Measurements from ENCODE around the gene HCRTR1. TPM values are rescaled to one million over a fixed set of nuclear protein-coding genes. Genes with fewer than 3 reads are reported as not detected.

HCRTR1 gene
- total and polyA plus RNA-seq, 10 of the 15 experiments (the other 5 are each of a cell fraction or from before 2014, with no cell fraction given): not detected

DNA sequence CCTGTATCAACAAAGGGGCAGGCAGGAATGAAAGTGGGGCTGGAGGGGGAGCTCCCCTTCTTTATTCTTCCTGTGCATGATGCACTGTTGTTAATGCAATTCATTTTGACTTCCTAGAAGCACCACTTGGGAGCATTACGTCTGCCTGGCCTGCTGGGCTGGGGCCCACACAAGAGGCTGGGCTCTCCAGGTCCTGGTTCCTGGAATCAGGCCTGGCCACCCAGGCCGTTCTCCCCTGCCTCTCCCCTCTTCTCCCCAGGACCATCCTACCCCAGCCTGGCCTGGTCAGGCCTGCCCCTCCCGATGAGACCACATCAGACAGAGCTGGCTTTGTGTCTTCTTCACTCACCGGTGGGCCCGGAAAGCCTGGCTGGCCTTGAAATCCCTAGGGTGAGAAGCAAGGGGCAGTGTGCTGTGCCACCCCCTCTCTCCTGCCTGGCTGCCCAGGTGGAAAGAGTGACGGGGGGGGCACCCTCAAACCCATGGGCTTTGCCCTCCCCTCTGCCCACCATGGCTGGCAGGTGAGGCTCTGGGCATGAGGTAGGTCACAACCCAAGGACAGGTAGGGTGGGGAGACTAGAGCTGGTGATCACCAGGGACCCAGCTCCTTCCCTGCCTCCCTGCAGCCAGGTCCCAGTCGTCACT lies 47.9 kb downstream of the HCRTR1 start:
- ATAC-seq (no peak), FAIRE-seq (no peak), DNase-seq (ENCODE audit: low read depth, low spot score) (no peak)
- H3K79me2 ChIP-seq (ENCODE audit: control insufficient read depth, insufficient read depth, low read length): no peaks in the 10 kb centered on the region
- no peak for TF ChIP-seq RCOR1 (conservative IDR thresholded peaks at IDR 0.05; ENCODE audit: low read depth, low read length)
- TF ChIP-seq GABPA (IDR thresholded peaks at IDR 0.05; ENCODE audit: low read depth): no peak
- TF ChIP-seq, protein P1, sequence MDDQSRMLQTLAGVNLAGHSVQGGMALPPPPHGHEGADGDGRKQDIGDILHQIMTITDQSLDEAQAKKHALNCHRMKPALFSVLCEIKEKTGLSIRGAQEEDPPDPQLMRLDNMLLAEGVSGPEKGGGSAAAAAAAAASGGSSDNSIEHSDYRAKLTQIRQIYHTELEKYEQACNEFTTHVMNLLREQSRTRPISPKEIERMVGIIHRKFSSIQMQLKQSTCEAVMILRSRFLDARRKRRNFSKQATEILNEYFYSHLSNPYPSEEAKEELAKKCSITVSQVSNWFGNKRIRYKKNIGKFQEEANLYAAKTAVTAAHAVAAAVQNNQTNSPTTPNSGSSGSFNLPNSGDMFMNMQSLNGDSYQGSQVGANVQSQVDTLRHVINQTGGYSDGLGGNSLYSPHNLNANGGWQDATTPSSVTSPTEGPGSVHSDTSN (IDR thresholded peaks at IDR 0.05; ENCODE audit: insufficient replicate concordance, low read depth, low read length): no peak
- no peak for TF ChIP-seq RAD21 (IDR thresholded peaks at IDR 0.05; ENCODE audit: insufficient read depth, low read depth, low read length)
- no peak for TF ChIP-seq MEF2A (IDR thresholded peaks at IDR 0.05; ENCODE audit: insufficient read depth, low read depth, low read length)
- TF ChIP-seq SMARCA5 (IDR thresholded peaks at IDR 0.05): no peak
- no peak for TF ChIP-seq MEF2B (IDR thresholded peaks at IDR 0.05; ENCODE audit: partially characterized antibody, poor library complexity, severe bottlenecking)
- TF ChIP-seq CHD1 (IDR thresholded peaks at IDR 0.05; ENCODE audit: low read depth, low read length): no peak
- TF ChIP-seq CBX3 (IDR thresholded peaks at IDR 0.05; ENCODE audit: borderline replicate concordance, low read depth): no peak
- TF ChIP-seq CEBPB (IDR thresholded peaks at IDR 0.05; ENCODE audit: borderline replicate concordance in 1 of 2, low read depth in 2 of 2, low read length in 2 of 2): no peak
- TF ChIP-seq RELA (IDR thresholded peaks at IDR 0.05; ENCODE audit: borderline replicate concordance, partially characterized antibody): no peak
- no peak for TF ChIP-seq ETV6 (conservative IDR thresholded peaks at IDR 0.05 in 1 of 2, IDR thresholded peaks at IDR 0.05 in 1 of 2; ENCODE audit: borderline replicate concordance in 1 of 2, low read depth in 1 of 2)
- no peak for TF ChIP-seq NR2C1 (IDR thresholded peaks at IDR 0.05)
- no peak for TF ChIP-seq HDGF (IDR thresholded peaks at IDR 0.05)
- TF ChIP-seq MXI1 (IDR thresholded peaks at IDR 0.05; ENCODE audit: low read depth, low read length): no peak
- TF ChIP-seq GATAD2B (conservative IDR thresholded peaks at IDR 0.05; ENCODE audit: low read depth): no peak
- 22% methylated on average over 7 of the region's 7 CpGs for WGBS (ENCODE audit: insufficient coverage, insufficient replicate concordance, low lambda C conversion rate, missing lambda C conversion rate)
- POLR2A ChIA-PET: interaction anchor here (0.6 kb wide), 1 partner anchor 408 kb away, joined by 3 read pairs; no protein-coding TSS in a partner anchor
- no peak overlapping the region for H2AFZ ChIP-seq (ENCODE audit: control insufficient read depth, low read depth, low read length)
- H3K4me2 ChIP-seq (ENCODE audit: control insufficient read depth, insufficient read depth): no peak overlapping the region
- no peaks in the 10 kb centered on the region for H3K36me3 ChIP-seq (ENCODE audit: control insufficient read depth in 2 of 2, insufficient read depth in 2 of 2, low read length in 1 of 2)
- no peaks in the 10 kb centered on the region for H3K9me3 ChIP-seq (replicated peaks; ENCODE audit: control insufficient read depth, insufficient read depth, low read length)
- in situ Hi-C loops (cut with MboI) (loop anchor here (5.0 kb wide), 1 partner anchor 42 kb away; no protein-coding TSS in a partner anchor), intact Hi-C loops (cut with micrococcal nuclease; ENCODE audit: unreplicated experiment) (loop anchor here (10.0 kb wide), 1 partner anchor 399 kb away; no protein-coding TSS in a partner anchor)
- no peak overlapping the region for H3K9ac ChIP-seq (ENCODE audit: control insufficient read depth, insufficient read depth, low read length)
- SMC1A ChIA-PET (ENCODE audit: uncharacterized antibody, unreplicated experiment): interaction anchor here (0.5 to 5.7 kb wide), 12 partner anchors 14 to 398 kb away, joined by 3 to 51 read pairs (median 5); partner anchors contain the start of gene COL16A1
- H3K4me1 ChIP-seq (ENCODE audit: control insufficient read depth, insufficient read depth, low read length): no peaks in the 10 kb centered on the region
- CTCF ChIA-PET: interaction anchor here (0.6 to 7.0 kb wide), 18 partner anchors 10 to 299 kb away, joined by 3 to 90 read pairs (median 6); partner anchors contain the start of genes COL16A1 and PEF1
- no peak overlapping the region for H3K27ac ChIP-seq (ENCODE audit: control insufficient read depth, insufficient read depth)
- H3K27me3 ChIP-seq (replicated peaks in 1 of 2; ENCODE audit: control insufficient read depth in 2 of 2, insufficient read depth in 2 of 2, low read length in 1 of 2): no peaks in the 10 kb centered on the region; a peak in 1 of 4 replicates
- no TSS peak for BruUV-seq (replicated peaks)
- H4K20me1 ChIP-seq (ENCODE audit: control insufficient read depth, insufficient read depth): no peaks in the 10 kb centered on the region
- RAD21 ChIA-PET (ENCODE audit: unreplicated experiment): interaction anchor here (0.7 to 4.5 kb wide), 12 partner anchors 13 to 297 kb away, joined by 3 to 62 read pairs (median 6); partner anchors contain the start of genes COL16A1, HCRTR1 and PEF1
- no peak overlapping the region for H3K4me3 ChIP-seq
